Mucosa of rectum (tissue), 2 donors: Measurements from ENCODE around the gene SCPEP1.
A peak's percentile ranks its signal among the peaks of the same experiment; 100 is the strongest.
"Not testable (repeated sequence)": the region's sequence is repeated elsewhere in the genome, so short reads cannot be mapped to it uniquely, and the experiment has no call there.

ENCODE experiments used
- H3K27ac ChIP-seq, 2 donors: one replicate each; pipeline ENCODE4 v1.7.0; 2013; ENCODE audit warnings: inconsistent platforms in 2 of 2, low read depth in 2 of 2, low read length in 2 of 2
- H3K27me3 ChIP-seq, 2 donors: one replicate each; pipeline ENCODE4 v1.7.0; 2013; ENCODE audit warnings: low read length in 2 of 2; ENCODE audit not compliant: control insufficient read depth in 2 of 2, insufficient read depth in 2 of 2
- H3K36me3 ChIP-seq, 2 donors: one replicate each; pipeline ENCODE4 v1.7.0; 2013; ENCODE audit warnings: low read length in 2 of 2; ENCODE audit not compliant: control insufficient read depth in 2 of 2, insufficient read depth in 2 of 2
- H3K4me1 ChIP-seq, 2 donors: one replicate each; pipeline ENCODE4 v1.7.0; 2013; ENCODE audit warnings: low read length in 2 of 2, mild to moderate bottlenecking in 1 of 2; ENCODE audit not compliant: control insufficient read depth in 2 of 2, insufficient read depth in 2 of 2
- H3K4me3 ChIP-seq, 2 donors: one replicate each; pipeline ENCODE4 v1.7.0; 2013; ENCODE audit warnings: low read length in 2 of 2
- H3K9ac ChIP-seq, 2 donors: one replicate each; pipeline ENCODE4 v1.7.0; 2013; ENCODE audit warnings: low read length in 2 of 2, low read depth in 1 of 2, mild to moderate bottlenecking in 1 of 2
- H3K9me3 ChIP-seq, 2 donors: one replicate each; pipeline ENCODE4 v1.7.0; 2013; ENCODE audit warnings: low read length in 2 of 2; ENCODE audit not compliant: control insufficient read depth in 2 of 2
- donor health status: healthy.
- donor health status: Normal muscosa, but diverticular disease.

The SCPEP1 gene

GRCh38 chr17:56965241-56965640 lies 12.7 kb upstream of the SCPEP1 start:
- H3K4me3 ChIP-seq, H3K27ac ChIP-seq, H3K4me1 ChIP-seq, H3K9me3 ChIP-seq, H3K27me3 ChIP-seq, H3K36me3 ChIP-seq, H3K9ac ChIP-seq: not testable (repeated sequence)

GRCh38 chr17:56965681-56966080 lies 12.2 kb upstream of the SCPEP1 start:
- H3K27ac ChIP-seq, H3K27me3 ChIP-seq, H3K4me3 ChIP-seq, H3K9me3 ChIP-seq, H3K4me1 ChIP-seq, H3K36me3 ChIP-seq, H3K9ac ChIP-seq: not testable (repeated sequence)

- Histone ChIP-seq H3K4me3 (no peak overlapping the region), H3K27ac (no peak overlapping the region), H3K4me1 (peaks cover 0 to 3% of the 10 kb centered on the region in 2 donors), H3K9ac (no peak overlapping the region), H3K27me3 (no peaks in the 10 kb centered on the region), H3K36me3 (no peaks in the 10 kb centered on the region), H3K9me3 (no peaks in the 10 kb centered on the region)
Measured at GRCh38 chr17:56966338-56966737, 11.6 kb upstream of the SCPEP1 start.

GRCh38 chr17:56970974-56971373 lies 7.0 kb upstream of the SCPEP1 start:
- Histone ChIP-seq H3K36me3 (no peaks in the 10 kb centered on the region), H3K4me3 (no peak overlapping the region), H3K4me1 (no peaks in the 10 kb centered on the region), H3K27ac (no peak overlapping the region), H3K9me3 (no peaks in the 10 kb centered on the region), H3K9ac (no peak overlapping the region), H3K27me3 (no peaks in the 10 kb centered on the region)

GRCh38 chr17:56972111-56972730 lies 5.7 kb upstream of the SCPEP1 start:
- Histone ChIP-seq H3K27ac (no peak overlapping the region), H3K9ac (no peak overlapping the region)

GRCh38 chr17:56973520-56973919 lies 4.4 kb upstream of the SCPEP1 start:
- no peaks in the 10 kb centered on the region for H3K9me3 ChIP-seq
- no peaks in the 10 kb centered on the region for H3K27me3 ChIP-seq
- peaks cover under 1 to 4% of the 10 kb centered on the region in 2 donors for H3K4me1 ChIP-seq
- H3K36me3 ChIP-seq: no peaks in the 10 kb centered on the region
- no peak overlapping the region for H3K9ac ChIP-seq
- H3K4me3 ChIP-seq: no peak overlapping the region
- no peak overlapping the region for H3K27ac ChIP-seq

More at GRCh38 chr17:56972111-56972730, 5.7 kb upstream of the SCPEP1 start:
- Histone ChIP-seq H3K36me3 (no peaks in the 10 kb centered on the region), H3K4me3 (no peak overlapping the region), H3K9me3 (no peaks in the 10 kb centered on the region), H3K27me3 (no peaks in the 10 kb centered on the region), H3K4me1 (peaks cover 0 to 3% of the 10 kb centered on the region in 2 donors)

- Histone ChIP-seq H3K4me3 (no peak overlapping the region), H3K9me3 (no peaks in the 10 kb centered on the region), H3K4me1 (peaks cover 4% of the 10 kb centered on the region in 2 donors), H3K9ac (no peak overlapping the region), H3K36me3 (no peaks in the 10 kb centered on the region), H3K27me3 (no peaks in the 10 kb centered on the region), H3K27ac (no peak overlapping the region)
Measured at GRCh38 chr17:56974055-56974454, 3.9 kb upstream of the SCPEP1 start.

- no peak overlapping the region for H3K27ac ChIP-seq
- no peaks in the 10 kb centered on the region for H3K27me3 ChIP-seq
- H3K9me3 ChIP-seq: no peaks in the 10 kb centered on the region
- no peaks in the 10 kb centered on the region for H3K36me3 ChIP-seq
- no peak overlapping the region for H3K4me3 ChIP-seq
- no peak overlapping the region for H3K9ac ChIP-seq
- H3K4me1 ChIP-seq: peaks cover 4% of the 10 kb centered on the region in 2 donors
Measured at GRCh38 chr17:56975656-56976055, 2.3 kb upstream of the SCPEP1 start.

GRCh38 chr17:56976941-56977608 lies 856 bp upstream of the SCPEP1 start:
- Histone ChIP-seq H3K27ac (no peak overlapping the region), H3K4me3 (peak overlapping the region in 1 of 2 donors; percentile 72), H3K36me3 (peaks cover 0 to 3% of the 10 kb centered on the region in 2 donors), H3K9ac (no peak overlapping the region), H3K4me1 (peaks cover 4% of the 10 kb centered on the region in 2 donors), H3K27me3 (no peaks in the 10 kb centered on the region), H3K9me3 (no peaks in the 10 kb centered on the region)

GRCh38 chr17:56978441-56979090 lies 635 bp downstream of the SCPEP1 start:
- peak overlapping the region; percentile 23 to 40 for H3K27ac ChIP-seq
- H3K36me3 ChIP-seq: peaks cover 0 to 3% of the 10 kb centered on the region in 2 donors
- peaks cover 4% of the 10 kb centered on the region in 2 donors for H3K4me1 ChIP-seq
- H3K9ac ChIP-seq: peak overlapping the region; percentile 48 to 49
- H3K9me3 ChIP-seq: no peaks in the 10 kb centered on the region
- peak overlapping the region; percentile 74 to 78 for H3K4me3 ChIP-seq
- H3K27me3 ChIP-seq: no peaks in the 10 kb centered on the region
